NCI-H2196 treated with DMSO at 0.1 percent for 48 hours (cell line): ENCODE results near the gene PDCD5.
"Not testable (repeated sequence)": the region's sequence is repeated elsewhere in the genome, so short reads cannot be mapped to it uniquely, and the experiment has no call there.

ENCODE experiments used
- DNase-seq: peaks from one replicate; lab custom pipeline; 2025; ENCODE audit not compliant: unreplicated experiment; lab: John Stamatoyannopoulos, UW

Gene PDCD5, protein sequence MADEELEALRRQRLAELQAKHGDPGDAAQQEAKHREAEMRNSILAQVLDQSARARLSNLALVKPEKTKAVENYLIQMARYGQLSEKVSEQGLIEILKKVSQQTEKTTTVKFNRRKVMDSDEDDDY

DNA sequence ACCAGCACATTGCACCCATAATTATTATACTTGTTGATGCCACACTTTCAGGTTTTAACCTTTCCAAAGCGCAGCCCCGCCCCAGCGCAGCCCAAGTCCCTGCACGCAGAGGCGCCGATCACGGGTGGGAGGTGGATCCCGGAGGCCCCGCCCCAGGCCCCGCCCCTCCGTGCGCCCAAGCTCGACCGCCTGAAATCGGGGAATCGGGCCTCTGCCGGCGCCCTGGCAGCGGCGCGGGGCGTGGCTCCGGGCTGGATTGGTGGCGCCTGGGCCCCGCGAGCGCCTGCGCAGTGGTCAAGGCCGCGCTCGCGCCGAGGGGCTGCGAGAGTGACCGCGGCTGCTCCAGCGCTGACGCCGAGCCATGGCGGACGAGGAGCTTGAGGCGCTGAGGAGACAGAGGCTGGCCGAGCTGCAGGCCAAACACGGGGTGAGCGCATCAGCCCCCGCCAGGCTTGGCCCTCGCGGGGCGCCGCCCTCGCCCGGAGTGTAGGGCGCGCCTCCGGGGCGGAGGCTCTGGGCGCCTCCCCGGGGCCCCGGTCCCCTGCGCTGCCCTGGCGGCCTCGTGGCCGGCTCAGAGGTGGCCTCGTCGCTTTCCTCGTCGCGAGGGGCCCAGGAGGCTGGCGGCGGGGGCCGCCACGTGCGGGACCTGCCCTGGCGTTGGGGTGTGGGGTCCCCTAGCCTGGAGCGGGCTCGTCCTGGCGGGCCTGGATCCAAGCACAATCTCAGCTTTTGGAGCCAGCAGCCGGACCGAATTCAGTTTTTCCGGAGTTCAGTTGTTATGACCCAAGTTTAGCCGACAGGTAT, at the start of gene PDCD5:
Gene PDCD5 (plus strand): TSS at position 290 of the 804 bp plus-strand sequence. CDS start 72 bp downstream, at position 362.
- peak; percentile 86 for DNase-seq

DNA sequence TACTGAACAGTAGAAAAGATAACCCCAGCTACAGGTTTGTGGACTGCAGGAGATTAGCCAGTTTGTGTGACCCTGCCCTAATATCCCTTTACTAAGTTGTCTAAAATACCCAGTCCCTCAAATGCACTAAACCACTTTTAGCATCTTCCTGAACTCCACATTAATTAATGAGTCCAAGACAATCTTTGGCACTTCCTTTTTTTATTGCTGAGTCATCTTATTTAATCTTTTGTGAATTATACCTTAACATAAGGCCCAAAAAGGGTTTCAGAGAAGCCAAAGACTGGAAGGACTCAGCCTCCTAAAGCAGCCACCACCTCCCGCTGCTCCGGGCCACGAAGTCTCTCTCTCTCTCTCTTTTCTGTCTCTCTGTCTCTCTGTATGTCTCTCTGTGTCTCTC, 48.8 kb upstream of the PDCD5 start:
- no peak for DNase-seq

DNA sequence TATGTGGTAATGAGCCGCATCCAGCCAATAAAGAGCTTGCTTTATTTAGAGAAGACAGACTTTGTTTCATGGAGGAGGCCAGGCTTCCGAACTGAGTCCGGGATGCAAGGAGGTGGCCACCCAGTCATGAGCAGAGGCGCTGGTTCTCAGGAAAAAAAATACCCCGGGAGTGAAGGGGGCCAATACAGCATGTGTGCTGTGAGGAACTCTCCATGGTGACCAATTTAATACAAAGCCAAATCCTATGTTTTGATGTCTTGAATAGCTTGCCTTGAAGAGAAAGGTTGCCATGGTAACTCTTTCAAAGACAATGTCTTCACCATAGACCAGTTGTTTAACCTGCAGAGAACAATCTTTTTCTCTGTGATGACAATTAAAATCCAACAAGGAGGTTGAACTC, 43.4 kb upstream of the PDCD5 start:
- DNase-seq = no peak

DNA sequence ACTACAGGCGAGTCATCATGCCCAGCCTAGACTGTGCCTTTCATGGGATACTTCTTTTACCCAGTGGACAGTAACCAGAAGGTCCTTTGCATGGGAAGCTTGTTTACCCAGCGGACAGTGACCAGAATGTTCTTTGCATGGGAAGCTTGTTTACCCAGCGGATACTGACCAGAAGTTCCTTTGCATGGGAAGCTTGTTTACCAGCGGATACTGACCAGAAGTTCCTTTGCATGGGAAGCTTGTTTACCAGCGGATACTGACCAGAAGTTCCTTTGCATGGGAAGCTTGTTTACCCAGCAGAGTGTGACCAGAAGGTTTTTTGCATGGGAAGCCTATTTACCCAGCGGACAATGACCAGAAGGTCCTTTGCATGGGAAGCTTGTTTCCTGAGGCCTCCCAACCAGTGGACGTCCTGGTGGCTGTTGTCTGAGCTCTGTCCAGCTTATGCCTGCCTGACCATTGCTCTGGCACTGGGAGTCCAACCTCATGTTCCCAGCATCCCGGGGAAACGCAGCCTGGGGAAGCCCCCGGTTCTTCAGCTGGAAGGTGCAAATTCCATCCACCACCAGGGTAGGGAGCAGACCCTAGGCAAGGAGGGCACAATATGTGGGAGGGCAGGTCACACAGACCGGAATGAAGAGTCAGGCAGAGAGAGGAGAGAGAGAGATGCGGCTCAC, 41.6 kb upstream of the PDCD5 start:
- no peak for DNase-seq

DNA sequence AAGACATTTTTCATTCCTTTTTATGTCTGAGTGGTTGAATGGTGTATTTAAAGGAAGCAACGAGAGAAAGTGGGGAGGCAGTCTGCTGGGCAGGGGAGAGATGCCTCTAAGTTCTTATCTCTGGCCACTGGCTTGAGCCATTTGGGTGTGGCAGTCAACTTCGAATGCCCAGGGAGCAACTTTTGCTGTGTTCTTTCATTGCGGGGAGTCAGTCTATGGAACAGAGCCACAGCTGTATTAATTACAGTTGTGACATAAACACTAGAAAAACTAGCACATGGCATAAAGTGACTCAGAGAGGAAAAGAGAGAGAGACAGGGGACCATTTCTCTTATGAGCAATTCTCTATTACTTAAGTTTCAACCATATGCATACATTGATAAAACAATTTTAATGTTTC, 40.4 kb upstream of the PDCD5 start:
- DNase-seq = no peak

DNA sequence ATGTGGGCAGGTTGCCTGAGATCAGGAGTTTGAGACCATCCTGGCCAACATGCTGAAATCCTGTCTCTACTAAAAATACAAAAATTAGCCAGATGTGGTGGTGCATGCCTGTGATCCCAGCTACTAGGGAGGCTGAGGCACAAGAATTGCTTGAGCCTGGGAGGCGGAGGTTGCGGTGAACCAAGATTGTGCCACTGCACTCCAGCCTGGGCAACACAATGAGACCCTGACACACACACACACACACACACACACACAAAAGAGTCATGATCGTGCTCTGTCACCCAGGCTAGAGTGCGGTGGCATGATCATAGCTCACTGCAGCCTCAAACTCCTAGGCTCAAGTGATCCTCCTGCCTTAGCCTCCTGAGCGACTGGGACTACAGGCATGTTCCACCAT, 39.6 kb upstream of the PDCD5 start:
- DNase-seq = not testable (repeated sequence)

DNA sequence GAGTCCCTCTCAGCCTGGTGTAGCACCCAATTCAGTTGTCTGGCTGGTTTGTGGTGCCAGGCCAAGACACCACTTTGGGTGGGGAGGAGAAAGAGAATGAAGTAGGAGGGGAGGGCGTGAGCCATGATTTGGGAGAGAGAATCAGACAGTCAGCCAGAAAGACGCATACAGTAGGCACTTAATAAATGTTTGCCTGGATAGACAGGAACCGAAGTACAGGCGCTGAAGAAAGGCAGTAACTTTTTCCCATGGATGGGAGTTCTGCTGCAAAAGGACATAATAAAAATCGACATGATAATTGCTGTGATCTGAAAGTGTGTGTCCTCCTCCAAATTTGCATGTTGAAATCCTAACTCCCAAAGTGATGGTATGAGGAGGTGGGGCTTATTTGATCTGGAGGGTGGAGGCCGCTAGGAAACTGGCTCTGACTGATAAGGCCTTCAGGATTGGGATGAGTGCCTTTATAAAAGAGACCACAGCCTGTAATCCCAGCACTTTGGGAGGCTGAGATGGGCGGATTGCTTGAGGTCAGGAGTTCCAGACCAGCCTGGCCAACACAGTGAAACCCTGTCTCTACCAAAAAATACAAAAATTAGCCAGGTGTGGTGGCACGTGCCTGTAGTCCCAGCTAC, 38.4 kb upstream of the PDCD5 start:
- DNase-seq = no peak

DNA sequence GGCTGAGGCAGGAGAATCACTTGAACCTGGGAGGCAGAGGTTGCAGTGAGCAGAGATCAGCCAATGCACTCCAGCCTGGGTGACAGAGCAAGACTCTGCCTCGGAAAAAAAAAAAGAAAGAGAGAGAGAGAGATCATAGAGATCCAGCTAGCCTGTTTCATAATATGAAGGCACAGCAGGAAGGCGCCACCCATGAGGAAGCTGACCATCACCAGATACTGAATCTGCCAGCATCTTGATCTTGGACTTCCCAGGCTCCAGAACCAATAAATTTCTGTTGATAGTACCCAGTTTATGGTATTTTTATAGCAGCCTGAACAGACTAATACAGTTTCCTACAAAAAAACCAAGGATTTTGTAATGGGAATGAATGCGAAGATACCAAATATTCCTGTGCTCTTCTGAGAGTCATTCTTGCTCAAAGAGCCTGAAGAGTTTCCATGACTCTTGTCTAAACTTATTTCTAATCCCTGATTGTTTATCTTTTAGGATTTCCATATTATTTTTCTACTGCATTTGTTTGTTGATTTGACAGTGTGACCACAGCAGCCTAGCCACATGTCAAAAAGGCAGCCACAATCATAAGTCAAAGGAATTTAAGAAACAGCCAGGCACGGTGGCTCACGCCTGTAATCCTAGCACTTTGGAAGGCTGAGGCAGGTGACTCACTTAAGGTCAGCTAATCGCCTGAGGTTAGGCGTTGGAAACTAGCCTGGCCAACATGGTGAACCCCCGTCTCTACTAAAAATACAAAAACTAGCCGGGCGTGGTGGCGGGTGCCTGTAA, 37.7 kb upstream of the PDCD5 start:
- no peak for DNase-seq

DNA sequence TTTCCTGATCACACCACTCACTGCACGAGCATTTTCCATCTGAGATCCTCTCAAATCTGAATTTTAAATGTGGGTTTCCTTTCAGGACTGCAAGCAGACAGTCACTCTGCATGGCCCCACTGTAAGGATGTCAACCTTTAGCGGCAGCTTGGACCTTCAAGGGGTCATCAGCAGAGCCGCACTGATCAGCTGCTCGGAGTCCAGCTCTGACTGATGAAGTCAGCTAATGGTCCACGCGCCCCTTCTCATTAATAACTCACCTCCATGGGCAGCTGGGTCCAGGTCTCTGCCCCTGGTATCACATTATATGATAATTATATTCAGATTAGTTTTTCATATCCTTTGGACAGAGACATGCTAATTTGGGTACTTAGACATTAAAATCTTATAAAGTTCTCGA, 36.1 kb upstream of the PDCD5 start:
- no peak for DNase-seq

DNA sequence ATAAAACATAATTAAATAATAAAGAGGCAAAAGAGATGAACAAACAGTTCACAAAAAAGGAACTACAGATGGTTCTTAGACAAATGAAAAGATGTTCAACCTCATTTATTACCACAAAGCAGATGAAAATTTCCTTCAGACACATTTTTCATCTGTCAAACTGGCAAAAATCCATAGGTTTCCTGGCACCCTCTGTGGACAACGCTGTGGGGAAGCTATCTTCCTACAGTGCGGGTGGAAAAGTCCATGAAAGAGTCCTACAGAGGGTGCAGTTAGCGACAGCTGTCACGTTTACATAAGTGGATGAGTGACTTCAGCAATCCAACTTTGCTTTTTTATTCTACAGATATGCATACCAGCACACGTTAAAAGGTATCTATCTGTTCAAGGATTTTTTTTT, 30.3 kb upstream of the PDCD5 start:
- no peak for DNase-seq

DNA sequence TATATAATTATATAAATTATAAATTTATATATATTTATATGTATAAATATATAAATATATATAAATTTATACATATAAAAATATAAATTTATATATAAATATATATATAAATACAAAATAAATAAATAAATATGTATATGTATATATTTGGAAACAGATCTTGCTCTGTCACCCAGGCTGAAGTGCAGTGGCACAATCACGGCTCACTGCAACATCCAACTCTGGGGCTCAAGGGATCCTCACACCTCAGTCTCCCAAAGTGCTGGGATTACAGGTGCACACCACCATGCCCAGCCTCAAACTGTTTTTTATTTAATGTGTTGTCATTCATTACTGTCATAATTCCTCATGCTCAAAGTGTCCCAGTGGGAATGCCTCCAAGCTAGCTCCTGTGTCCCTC, 25.2 kb upstream of the PDCD5 start:
- DNase-seq = no peak

DNA sequence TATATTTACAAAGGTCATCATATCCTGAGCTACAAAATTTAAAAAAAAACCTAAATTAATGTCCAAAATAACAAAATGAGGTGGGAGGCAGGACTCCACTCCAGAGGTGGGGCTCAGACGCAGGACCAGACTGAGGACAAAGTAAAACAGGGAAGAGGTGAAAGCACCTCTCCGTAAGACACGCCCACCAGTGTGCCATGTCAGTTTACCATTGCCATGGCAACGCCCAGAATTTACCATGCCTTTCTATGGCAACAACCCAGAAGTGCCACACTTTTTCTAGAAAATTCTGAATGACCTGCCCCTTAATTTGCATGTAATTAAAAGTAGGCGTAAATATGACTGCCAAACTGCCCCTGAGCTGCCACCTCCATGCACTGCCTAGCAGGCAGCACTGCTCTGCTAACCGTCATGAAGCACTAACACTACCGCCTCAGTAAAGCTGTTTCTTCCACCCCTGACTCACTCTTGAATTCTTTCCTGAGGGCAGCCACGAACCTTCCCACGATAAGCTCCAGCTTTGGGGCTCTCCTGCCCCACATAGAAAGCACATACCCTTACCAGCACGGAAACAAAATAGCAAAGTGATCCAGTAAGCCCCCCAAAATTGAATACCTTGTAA, 22.3 kb upstream of the PDCD5 start:
- no peak for DNase-seq

DNA sequence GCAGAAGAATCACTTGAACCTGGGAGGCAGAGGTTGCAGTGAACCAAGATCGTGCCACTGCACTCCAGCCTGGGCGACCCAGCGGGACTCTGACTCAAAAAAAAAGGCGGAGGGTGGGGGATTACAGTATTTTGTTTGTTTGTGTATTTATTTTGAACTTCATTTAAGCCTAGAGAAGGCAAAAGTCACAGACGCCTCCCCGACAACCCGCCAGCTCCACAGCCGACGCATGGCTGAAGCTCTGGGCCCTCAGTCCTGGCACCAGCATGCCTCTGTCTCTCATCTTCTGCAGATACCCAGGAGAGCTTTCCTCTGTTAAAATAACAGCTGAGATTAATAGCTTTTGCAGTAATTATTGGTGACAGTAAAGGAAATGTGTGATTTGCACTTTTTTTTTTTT, 17.2 kb upstream of the PDCD5 start:
- no peak for DNase-seq

DNA sequence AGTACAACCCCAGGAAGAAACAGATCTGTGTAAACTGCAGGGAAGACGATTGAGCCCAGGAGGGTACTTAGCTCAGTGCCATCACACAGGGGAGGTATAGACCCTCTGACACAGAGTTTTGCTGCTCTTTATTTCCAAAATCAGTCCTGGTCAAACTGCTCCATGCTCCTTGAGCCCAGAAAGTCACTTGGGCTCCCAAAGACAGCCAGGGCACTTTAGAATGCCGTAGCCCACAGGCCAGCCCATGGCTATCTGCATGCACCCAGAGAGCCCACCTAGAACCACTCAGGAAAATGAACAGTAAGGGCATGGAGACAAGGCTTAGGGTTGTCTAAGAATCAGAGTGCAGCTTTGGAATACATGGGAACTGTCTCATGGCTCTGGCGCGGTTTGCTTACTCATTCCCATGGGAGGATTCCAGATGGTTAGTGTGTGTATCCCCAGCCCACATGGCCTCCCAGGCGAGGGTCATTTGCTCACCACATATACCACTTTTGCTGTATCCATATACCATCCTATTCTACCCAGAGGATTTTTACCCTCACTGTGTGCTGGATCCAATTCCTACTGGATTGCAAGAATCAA, 14.7 kb upstream of the PDCD5 start:
- no peak for DNase-seq

DNA sequence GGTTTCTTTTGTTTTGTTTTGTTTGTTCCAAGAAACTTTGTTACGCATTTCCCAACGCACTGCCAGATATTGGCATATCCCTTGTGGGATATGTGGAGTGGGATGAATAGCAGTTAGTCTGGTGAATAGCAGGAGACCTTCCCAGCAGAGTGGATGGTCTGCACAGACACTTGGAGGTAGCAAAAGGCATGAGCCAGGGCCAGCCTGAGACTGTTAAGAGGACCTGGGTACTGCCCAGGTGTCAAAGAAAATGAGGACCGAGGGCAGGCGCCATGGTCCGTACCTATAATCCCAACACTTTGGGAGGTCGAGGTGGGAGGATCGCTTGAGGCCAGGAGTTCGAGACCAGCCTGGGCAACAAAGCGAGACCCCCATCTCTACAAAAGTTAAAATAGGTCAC, 13.5 kb upstream of the PDCD5 start:
- no peak for DNase-seq

DNA sequence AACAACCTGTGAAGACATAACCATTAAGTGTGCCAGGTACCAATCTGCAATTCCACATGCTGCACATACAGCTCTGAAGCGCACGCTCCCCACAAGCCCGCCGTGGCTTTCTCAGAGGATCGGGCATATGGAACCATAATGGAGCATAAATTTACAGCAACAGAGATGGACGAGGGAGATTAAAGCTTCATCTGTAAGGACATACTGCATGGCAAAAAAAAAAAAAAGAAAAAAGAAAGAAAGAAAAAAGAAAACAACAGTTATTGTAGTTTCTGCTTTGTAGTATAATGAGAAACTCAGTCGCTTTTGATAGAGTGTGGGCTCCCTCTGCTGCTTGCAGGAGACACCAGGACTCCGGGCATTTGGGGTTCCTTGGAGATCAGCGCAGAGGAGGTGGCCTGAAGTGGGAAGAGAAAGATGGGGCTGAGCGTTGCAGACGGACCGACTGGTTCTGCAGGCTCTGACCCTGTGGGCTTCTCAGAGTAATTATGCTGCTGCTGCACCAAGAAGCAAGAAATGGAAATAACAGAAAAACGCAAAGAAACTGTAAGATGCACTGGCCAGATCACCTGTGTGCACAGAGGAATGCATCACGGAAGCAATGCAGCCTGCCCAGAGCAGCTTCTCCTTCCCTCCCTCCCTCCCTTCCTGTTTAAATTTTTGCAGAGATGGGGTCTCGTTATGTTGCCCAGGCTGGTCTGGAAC, 10.8 kb upstream of the PDCD5 start:
- peak; percentile 8 for DNase-seq

DNA sequence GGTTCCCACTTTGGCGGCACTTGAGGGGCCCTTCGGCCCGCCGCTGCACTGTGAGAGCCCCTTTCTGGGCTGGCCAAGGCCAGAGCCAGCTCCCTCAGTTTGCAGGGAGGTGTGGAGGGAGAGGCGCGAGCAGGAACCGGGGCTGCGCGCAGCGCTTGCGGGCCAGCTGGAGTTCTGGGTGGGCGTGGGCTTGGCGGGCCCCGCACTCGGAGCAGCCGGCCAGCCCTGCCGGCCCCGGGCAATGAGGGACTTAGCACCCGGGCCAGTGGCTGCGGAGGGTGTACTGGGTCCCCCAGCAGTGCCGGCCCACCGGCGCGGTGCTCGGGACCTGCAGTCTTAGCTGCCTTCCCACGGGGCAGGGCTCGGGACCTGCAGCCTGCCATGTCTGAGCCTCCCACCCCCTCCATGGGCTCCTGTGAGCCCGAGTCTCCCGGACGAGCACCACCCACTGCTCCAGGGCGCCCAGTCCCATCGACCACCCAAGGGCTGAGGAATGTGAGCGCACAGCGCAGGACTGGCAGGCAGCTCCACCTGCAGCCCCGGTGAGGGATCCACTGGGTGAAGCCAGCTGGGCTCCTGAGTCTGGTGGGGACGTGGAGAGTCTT, 9.4 kb upstream of the PDCD5 start:
- DNase-seq = not testable (repeated sequence)

DNA sequence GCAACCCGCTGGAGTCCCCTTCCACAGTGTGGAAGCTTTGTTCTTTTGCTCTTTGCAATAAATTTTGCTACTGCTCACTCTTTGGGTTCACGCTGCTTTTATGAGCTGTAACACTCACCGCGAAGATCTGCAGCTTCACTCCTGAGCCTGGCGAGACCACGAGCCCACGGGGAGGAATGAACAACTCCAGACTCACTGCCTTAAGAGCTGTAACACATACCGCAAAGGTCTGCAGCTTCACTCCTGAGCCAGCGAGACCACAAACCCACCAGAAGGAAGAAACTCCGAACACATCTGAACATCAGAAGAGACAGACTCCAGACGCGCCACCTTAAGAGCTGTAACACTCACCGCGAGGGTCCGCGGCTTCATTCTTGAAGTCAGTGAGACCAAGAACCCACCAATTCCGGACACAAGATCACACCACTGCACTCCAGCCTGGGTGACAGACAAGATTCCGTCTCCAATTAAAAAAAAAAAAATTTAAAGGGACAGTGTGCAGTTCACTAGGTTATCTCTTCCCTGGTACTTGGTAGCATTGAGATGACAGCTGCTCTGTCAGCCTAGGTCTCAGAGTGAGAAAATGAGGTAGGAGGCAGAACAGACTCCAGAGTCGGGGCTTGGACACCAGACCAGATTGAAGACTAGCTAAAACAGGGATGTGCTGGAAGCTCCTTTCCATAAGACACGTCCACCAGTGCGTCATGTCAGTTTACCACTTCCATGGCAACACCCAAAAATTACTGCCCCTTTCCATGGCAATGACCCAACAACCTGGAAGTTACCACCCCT, 8.1 kb upstream of the PDCD5 start:
- DNase-seq = not testable (repeated sequence)

DNA sequence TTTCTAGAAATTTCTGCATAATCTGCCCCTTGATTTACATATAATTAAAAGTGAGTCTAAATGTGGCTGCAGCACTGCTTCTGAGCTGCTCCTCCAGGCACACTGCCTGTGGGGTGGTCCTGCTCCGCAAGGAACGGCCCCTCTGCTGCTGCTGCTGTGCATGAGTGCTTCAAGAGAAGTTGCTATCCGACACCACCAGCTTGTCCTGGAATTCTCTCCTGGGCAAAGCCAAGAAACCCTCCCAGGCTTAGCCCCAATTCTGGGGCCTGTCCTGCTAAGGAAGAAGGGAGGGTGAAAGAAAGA, 7.5 kb upstream of the PDCD5 start:
- no peak for DNase-seq
